Measurements from ENCODE around the gene IRF7.

GRCh38 chr11:625636-626268 is 10.0 kb upstream of the IRF7 start:
- no peak for TF ChIP-seq EP300 (IDR thresholded peaks at IDR 0.05)
- no peak for TF ChIP-seq POLR2A (IDR thresholded peaks at IDR 0.05; ENCODE audit: low read length)
- no peak for TF ChIP-seq JUN (IDR thresholded peaks at IDR 0.05)
- no peak for TF ChIP-seq PBX3 (IDR thresholded peaks at IDR 0.05)
- TF ChIP-seq REST (IDR thresholded peaks at IDR 0.05), result no peak
- TF ChIP-seq MAFK (IDR thresholded peaks at IDR 0.05; ENCODE audit: partially characterized antibody), result no peak

All from A549 (cell line).